ENCODE measurements around the gene MECP2.
"Not testable (repeated sequence)": the region's sequence is repeated elsewhere in the genome, so short reads cannot be mapped to it uniquely, and the experiment has no call there.

MECP2 gene

GRCh38 chrX:154004315-154004714 is 93.2 kb downstream of the MECP2 start:
- peaks cover 39 to 41% of the 10 kb centered on the region in 2 experiments for H3K4me1 ChIP-seq (ENCODE audit: control insufficient read depth in 1 of 2, insufficient read depth in 1 of 2, low read depth in 1 of 2, low read length in 1 of 2)
- no peaks in the 10 kb centered on the region for H3K36me3 ChIP-seq
- H3K27ac ChIP-seq = peak overlapping the region; percentile 95
- no peaks in the 10 kb centered on the region for H3K9me3 ChIP-seq
- H3K27me3 ChIP-seq = no peaks in the 10 kb centered on the region
- TF ChIP-seq, protein P1, sequence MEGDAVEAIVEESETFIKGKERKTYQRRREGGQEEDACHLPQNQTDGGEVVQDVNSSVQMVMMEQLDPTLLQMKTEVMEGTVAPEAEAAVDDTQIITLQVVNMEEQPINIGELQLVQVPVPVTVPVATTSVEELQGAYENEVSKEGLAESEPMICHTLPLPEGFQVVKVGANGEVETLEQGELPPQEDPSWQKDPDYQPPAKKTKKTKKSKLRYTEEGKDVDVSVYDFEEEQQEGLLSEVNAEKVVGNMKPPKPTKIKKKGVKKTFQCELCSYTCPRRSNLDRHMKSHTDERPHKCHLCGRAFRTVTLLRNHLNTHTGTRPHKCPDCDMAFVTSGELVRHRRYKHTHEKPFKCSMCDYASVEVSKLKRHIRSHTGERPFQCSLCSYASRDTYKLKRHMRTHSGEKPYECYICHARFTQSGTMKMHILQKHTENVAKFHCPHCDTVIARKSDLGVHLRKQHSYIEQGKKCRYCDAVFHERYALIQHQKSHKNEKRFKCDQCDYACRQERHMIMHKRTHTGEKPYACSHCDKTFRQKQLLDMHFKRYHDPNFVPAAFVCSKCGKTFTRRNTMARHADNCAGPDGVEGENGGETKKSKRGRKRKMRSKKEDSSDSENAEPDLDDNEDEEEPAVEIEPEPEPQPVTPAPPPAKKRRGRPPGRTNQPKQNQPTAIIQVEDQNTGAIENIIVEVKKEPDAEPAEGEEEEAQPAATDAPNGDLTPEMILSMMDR (IDR thresholded peaks at IDR 0.05) = no peak
- H3K4me3 ChIP-seq (ENCODE audit: low read depth in 1 of 2, low read length in 1 of 2) = no peak overlapping the region

GRCh38 chrX:154002215-154002719 is 95.2 kb downstream of the MECP2 start:
- Histone ChIP-seq H3K4me3 (ENCODE audit: low read depth in 1 of 2, low read length in 1 of 2) (peak overlapping the region; percentile 45 to 59), H3K27ac (peak overlapping the region; percentile 95), H3K36me3 (no peaks in the 10 kb centered on the region), H3K4me1 (ENCODE audit: control insufficient read depth in 1 of 2, insufficient read depth in 1 of 2, low read depth in 1 of 2, low read length in 1 of 2) (peaks cover 46 to 54% of the 10 kb centered on the region in 2 experiments), H3K27me3 (no peaks in the 10 kb centered on the region), H3K9me3 (no peaks in the 10 kb centered on the region)
- TF ChIP-seq, protein P1 (IDR thresholded peaks at IDR 0.05) = no peak

DNA sequence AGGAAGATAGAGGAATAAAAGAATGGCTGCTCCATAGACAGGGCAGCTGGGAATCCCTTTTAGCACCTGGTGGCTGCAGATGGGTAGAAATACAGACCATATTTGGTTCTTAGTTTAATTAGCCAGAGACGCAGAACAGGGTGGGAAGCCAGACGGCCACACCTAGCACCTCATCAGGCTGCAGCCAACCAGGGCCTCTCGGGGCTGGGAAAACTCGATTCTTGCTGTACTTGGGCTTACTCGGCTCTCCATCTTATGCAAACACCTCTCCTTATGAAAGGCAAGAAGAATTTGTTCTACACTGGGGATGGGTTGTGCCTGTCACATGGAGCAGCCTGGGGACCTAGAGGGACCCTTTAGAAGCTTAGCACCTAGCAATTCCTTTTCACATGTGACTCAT is 97.5 kb downstream of the MECP2 start:
- Histone ChIP-seq H3K36me3 (no peaks in the 10 kb centered on the region), H3K4me3 (ENCODE audit: low read depth in 1 of 2, low read length in 1 of 2) (no peak overlapping the region), H3K4me1 (ENCODE audit: control insufficient read depth in 1 of 2, insufficient read depth in 1 of 2, low read depth in 1 of 2, low read length in 1 of 2) (peaks cover 46 to 54% of the 10 kb centered on the region in 2 experiments), H3K9me3 (no peaks in the 10 kb centered on the region), H3K27ac (peak overlapping the region; percentile 95), H3K27me3 (no peaks in the 10 kb centered on the region)
- TF ChIP-seq, protein P1 (IDR thresholded peaks at IDR 0.05) = no peak

DNA sequence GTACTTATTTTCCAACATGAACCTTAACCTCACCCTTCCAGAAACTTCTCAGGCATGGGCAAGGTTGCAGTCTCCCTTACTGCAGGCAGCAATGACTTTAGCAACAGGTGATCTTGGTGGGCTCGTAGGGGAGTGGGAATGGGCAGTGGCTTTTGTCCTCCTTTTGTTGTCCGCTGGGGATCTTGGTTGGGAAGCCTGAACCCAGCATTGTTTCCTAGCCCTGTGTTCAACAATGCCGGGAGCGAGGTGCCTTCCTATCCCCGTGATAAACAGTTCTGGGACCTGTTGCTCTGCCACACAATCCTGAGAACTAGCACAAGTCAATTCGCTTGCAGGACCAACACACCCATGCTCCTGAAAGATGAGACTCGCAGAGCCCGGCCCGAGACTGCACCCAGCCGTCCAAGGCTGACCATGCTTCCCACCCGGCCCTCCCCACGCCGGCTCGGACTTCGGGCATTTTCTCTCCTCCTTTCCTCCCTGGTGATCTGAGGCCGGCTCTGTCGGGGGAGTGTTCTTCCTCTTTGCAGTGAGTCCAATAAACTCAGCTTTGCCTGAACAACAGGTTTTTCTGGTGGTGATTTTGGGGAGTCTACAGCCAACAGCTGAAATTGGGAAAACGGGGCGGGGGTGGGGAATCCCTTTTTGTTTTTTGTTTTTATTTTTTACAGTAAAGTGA is 98.0 kb downstream of the MECP2 start:
- no peak overlapping the region for H3K4me3 ChIP-seq (ENCODE audit: low read depth in 1 of 2, low read length in 1 of 2)
- no peaks in the 10 kb centered on the region for H3K36me3 ChIP-seq
- no peaks in the 10 kb centered on the region for H3K9me3 ChIP-seq
- H3K4me1 ChIP-seq (ENCODE audit: control insufficient read depth in 1 of 2, insufficient read depth in 1 of 2, low read depth in 1 of 2, low read length in 1 of 2) = peaks cover 46 to 54% of the 10 kb centered on the region in 2 experiments
- H3K27ac ChIP-seq = peak overlapping the region; percentile 95
- no peaks in the 10 kb centered on the region for H3K27me3 ChIP-seq
- TF ChIP-seq, protein P1 (IDR thresholded peaks at IDR 0.05) = no peak

GRCh38 chrX:153995504-153995903 is 102.0 kb downstream of the MECP2 start:
- Histone ChIP-seq H3K4me3 (ENCODE audit: low read depth in 1 of 2, low read length in 1 of 2) (no peak overlapping the region), H3K9me3 (no peaks in the 10 kb centered on the region), H3K27ac (no peak overlapping the region), H3K4me1 (ENCODE audit: control insufficient read depth in 1 of 2, insufficient read depth in 1 of 2, low read depth in 1 of 2, low read length in 1 of 2) (peaks cover 26 to 43% of the 10 kb centered on the region in 2 experiments), H3K27me3 (no peaks in the 10 kb centered on the region), H3K36me3 (no peaks in the 10 kb centered on the region)
- TF ChIP-seq, protein P1 (IDR thresholded peaks at IDR 0.05) = no peak

DNA sequence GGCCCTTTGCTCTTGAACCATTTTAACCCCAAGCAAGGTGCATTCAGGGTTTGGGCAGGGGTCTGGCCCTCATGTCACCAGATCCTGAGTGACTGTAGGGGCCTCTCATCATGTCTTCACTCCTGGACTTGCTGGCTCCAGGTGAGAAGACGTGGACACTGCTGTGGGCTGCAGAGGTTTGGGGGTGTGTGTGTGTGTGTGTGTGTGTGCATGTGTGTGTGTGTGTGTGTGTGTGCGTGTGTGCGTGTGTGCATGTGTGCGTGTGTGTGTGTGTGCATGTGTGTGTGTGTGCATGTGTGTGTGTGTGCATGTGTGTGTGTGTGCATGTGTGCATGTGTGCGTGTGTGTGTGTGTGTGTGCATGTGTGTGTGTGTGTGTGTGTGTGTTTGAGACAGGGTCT is 103.1 kb downstream of the MECP2 start:
- H3K4me1 ChIP-seq (ENCODE audit: control insufficient read depth in 1 of 2, insufficient read depth in 1 of 2, low read depth in 1 of 2, low read length in 1 of 2) = peaks cover 21 to 34% of the 10 kb centered on the region in 2 experiments
- H3K27ac ChIP-seq; H3K36me3 ChIP-seq; H3K9me3 ChIP-seq; H3K4me3 ChIP-seq (ENCODE audit: low read depth in 1 of 2, low read length in 1 of 2); H3K27me3 ChIP-seq: not testable (repeated sequence)
